GM13977 (cell line): ENCODE results near the gene FOXD4L1.
"Not testable (repeated sequence)": the region's sequence is repeated elsewhere in the genome, so short reads cannot be mapped to it uniquely, and the experiment has no call there.

Experiments
- DNase-seq: peaks from one replicate; pipeline ENCODE4 v3.0.0; 2012; ENCODE audit warnings: low spot score
- in situ Hi-C: fragments of 300-500 bp; cut with MboI; formaldehyde crosslinking; loops from one replicate; pipeline ENCODE4 v1.12.0; 2022; ENCODE audit warnings: low sequenced_read_pairs, low pct_unique_long_range_greater_than_20kb, mixed read lengths, inconsistent platforms; ENCODE audit not compliant: unreplicated experiment

Gene FOXD4L1

DNA sequence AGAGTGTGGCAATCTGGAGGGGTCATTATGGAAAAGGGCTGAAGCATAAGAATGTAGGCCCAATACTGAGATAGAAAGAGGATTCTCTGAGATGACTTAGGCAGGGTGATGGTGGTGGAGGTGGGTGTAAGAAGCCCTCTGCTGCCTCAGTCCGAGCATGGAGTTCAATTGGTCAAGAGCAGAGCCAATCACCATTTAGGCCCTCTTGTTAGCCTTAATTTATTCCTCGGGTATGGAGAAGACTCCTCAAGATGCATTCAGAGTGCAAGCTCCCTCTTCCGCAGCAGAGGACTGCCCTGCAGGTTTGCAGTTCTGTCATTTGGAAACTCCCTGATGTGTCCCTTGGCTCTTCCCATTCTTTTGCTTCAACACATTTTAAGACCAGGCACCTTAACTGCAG lies 17.5 kb downstream of the FOXD4L1 start:
- DNase-seq, in situ Hi-C loops: not testable (repeated sequence)

DNA sequence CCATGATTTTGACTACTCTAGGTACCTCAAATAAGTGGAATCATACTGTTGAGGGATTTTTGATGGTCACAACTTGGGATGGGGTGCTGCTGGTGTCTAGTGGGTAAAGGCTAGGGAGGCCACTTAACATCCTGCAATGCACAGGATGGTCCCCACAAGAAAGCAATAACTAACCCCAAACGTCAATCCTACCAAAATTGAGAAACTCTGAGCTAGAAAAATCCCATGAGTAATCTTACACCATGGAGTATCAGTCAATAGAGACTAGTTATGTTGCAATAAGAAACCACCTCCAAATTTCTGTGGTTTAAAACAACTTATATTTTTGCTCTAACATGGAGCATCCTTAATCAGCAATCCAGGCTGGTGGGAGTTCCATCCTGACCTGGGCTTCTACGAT lies 18.6 kb downstream of the FOXD4L1 start:
- in situ Hi-C loops, DNase-seq: not testable (repeated sequence)

DNA sequence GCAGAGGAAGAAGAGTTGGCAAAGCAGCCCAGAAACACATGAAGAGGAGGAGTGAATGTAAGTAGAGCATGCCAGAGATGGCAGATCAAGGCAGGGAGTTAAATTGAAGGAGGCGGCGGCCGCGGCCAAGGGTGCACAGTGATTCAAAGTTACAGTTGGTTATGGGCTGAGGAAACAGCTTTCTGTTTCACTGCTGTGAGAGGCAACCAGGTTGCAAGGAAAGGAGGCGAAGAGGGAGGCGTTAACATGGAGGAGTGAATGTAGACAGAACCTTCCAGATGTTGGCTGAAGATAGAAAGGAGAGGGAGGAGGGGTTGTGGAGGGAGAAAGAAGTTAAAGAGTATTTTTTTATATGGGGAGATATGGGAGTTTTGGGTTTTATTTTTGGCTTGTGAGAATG lies 22.4 kb downstream of the FOXD4L1 start:
- DNase-seq, in situ Hi-C loops: not testable (repeated sequence)

DNA sequence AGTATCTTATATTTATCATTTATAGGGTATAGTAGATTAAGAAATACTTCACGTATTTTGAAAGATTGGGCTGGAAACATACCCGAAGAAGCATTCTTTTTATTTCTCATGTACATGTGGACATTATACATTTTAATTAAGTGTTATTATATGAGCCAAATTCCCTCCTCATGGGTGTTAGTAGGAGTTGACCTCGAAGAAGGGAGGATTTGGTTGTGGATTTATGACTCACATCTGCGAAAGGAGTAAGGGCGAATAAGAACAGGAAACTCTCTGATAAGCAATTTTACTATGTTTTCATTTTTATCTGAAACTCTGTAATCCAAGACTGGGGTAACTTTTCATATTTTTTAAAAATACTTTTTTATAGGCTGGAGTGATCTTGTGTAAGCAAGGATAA lies 23.0 kb downstream of the FOXD4L1 start:
- DNase-seq, in situ Hi-C loops: not testable (repeated sequence)

DNA sequence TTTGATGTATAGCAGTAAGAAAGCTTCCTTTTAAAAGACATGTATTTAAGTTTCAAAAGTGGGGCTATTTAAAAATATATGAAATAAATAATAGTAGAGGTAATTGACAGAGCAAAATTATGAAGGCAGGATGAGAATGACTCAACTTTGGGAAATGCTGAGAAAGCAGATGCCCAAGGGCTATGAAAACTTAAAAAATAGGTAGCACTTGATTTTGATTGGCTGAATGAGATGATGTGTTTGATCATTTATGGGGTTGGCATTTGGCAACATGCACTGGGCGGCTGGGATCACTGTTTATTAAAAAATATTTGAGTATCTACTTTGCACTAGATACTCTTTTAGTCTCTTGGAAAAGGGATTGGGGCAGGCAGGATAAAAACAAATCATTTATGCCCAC lies 26.5 kb downstream of the FOXD4L1 start:
- in situ Hi-C loops, DNase-seq: not testable (repeated sequence)

DNA sequence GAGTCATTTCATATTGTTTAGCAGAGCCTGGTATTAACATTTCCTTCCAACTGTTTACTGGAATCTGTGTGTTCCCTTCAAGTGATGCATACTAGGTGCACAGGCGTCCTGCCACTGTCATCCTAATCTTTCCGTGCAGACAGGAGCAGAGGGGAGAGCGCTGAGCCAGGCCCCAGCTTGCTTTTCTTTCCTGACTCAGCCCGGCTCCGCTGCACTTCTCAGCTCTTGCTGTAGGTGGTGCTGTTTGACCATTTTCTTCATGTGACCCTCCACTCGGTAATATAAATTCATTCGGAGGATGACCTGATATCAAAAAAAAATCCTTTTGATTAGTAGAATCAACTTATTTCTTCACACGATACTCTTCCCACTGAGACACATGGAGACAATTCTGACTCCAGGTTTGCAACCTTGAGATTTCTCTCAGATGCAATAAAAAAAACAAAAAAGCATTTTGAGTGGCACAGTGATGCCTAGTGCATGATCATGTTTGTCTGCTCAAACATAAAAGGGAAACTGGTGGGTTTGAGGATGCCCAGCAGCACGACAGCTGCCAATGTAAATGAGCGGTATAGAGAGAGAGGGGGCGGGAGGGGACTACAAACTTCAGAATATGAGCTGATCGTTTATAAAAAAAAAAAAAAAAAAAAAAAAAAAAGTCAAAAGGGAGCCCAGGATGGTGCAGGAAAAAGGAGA lies 29.0 kb downstream of the FOXD4L1 start:
- DNase-seq, in situ Hi-C loops: not testable (repeated sequence)

DNA sequence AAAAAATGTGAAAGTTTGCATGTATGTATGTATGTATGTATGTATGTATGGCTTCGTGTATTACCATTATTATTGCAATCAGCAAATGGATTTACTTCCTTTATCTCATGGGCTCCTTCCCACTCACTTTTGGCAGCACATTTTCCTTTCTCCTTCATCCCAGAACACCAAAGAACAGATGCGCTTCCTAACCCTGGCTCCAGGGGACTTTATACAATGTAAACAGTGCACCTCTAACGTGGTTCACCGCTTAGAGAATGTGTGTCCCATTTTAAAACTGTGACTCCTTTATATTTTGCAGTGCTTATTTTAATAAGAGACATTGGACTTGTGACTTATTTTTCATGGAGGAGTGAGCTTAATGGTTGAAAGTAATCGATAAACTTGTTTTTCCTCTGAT lies 29.7 kb downstream of the FOXD4L1 start:
- in situ Hi-C loops, DNase-seq: not testable (repeated sequence)

DNA sequence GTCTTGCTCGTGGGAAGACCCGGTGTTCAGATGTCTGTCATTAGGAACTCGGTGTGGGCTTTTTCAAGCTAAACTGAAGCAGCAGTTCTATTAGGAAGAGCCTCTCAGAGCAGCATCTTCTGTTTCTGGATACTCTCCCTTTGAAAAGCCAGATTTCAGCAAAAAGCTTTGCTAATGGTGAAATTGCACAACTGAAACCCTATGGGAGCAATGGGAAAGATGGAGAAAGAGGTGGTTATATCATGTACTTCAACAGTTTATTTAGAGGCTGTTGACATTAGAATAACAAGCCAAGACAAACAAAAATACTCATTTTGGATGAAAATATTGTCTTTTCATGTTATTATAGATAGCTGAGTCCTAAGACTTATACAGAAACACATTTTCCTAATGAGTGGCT lies 30.4 kb downstream of the FOXD4L1 start:
- in situ Hi-C loops, result not testable (repeated sequence)

DNA sequence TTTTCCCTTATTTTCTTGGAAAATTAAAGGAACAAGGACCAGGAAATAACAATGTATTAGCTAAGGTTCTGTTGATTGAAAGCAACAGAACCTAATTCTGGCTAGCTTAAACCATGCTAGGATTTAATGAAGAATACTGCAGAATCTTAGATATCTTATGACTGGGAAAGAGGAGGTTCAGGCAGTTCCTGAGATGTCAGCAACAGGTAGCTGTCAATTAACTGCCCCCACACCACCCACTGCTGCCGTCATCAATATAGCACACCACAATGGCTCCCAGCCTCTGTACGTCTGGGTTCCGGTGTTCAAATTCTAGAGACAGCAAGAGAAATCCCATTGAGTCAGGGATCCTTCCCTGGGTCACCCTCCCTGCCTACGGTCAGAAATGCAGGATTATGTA lies 34.5 kb downstream of the FOXD4L1 start:
- in situ Hi-C loops, result not testable (repeated sequence)

More for the DNA sequence above, 30.4 kb downstream of the FOXD4L1 start:
- DNase-seq, result not testable (repeated sequence)

DNA sequence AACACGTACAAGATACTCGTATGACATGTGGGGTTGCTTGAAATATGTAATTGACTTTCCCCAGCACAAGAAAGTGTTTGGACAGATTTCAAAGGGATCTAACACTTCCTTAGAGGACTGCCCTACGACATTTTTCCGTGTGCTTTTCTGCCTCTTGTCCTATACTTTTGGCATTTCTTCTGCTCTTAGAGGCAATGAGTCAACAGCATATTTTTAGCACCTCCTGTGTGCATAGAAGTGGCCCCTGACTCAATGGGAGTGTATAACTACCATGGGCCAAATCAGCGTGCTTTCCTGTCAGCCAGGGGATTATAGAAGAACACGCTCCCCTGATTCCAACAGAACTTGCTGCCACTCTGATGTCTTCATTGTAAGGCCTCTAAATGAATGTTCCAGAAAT lies 38.1 kb downstream of the FOXD4L1 start:
- in situ Hi-C loops, DNase-seq: not testable (repeated sequence)

More for the DNA sequence above, 34.5 kb downstream of the FOXD4L1 start:
- not testable (repeated sequence) for DNase-seq

DNA sequence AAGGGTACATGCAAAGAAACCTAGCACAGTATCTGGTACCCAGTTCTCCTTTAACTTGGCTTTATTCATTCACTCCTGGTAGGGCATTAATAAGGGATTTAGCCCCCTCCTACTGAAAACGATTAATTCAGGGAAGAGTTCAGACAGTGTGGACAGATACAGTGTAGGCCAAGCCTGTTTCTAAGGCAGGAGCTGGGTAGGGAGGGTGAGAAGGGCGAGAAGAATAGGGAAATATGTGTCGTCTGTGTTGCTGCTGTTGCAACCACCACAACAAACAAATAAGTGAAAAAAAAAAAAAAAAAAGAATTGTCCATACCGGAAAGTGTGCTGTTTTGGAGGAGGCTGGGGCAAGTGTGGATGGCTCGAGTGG lies 42.4 kb downstream of the FOXD4L1 start:
- DNase-seq, in situ Hi-C loops: not testable (repeated sequence)

DNA sequence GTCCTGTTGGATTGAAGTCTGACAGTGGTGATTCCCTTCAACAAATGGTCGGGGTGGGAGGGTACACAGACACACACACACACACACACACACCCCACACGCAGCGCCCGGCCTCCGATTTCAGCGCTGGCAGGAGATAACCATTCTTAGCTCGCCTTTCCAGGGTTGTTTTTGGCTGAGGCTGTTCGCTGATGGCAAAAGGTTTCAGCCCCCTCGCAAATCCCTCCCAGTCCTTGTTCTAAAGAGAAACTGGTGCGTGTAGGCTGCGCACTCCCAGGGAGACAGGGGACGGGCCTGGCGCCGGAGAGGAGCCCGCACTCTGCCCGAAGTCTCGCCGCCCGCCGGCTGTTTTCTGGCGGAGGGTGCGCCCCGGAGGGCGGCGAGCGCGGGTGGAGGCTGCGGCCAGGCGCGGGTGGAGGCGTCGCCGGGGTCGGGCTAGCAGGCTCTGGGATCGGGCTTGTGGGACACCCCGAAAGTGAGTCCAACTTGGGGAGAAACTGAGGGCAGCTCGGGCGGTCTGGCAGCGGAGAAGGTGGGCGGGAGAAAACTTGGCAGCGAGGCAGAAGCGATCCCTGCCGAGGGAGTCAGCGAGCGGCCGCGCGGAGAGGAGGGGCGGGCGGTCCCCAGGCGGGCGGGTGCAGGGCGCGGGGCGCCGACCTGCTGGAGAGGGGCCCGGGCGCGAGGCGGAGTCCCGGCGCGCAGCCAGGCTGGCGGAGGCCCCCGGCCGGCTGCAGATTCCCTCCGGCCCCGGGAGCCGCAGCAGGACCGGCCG lies 42.9 kb downstream of the FOXD4L1 start:
- peak; percentile 7 for DNase-seq
- in situ Hi-C loops, result not testable (repeated sequence)

DNA sequence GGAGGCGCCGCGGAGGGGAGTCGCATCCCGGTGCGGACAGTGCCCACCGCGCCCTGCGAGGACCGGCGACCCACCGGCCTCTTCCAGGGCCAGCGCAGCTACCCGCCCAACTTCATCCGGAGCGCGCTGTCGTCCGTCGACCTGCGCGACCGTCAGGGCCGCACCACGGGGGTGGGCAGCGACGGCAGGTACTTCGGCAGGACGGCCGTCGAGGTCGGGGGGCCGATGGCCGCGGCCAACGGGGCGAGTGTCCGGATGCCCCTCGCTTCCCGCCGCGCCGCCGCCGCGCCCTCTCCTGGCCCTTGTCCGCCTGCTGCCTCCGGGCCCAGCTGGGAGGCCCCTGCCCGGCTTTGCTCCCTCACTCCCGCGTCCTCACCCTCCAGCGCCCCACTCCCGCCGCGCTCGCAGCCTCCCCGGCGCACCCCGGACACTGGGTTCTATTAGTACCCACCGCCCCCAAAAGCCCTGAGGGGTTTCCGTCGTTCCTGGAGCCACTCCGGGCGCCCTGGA lies 43.6 kb downstream of the FOXD4L1 start:
- in situ Hi-C loops, result not testable (repeated sequence)
- peak; percentile 7 for DNase-seq

DNA sequence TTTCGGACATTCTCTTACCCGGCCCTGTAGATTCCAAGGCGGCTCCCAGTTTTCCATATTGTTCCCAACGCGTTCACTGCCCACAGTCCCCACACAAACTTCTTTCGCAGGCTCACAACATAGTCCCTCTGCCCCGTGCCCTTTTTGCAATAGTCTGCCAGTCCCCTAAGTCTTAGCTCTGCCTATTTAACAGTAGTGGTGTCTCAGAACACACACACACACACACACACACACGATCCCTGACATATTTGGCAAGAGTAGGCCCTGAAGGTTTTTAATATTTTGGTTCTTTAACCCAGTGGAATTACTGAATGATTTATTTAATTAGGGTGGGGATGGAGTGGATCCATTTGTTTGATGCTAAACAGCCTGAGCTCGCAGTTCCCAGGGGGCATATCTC lies 44.1 kb downstream of the FOXD4L1 start:
- DNase-seq, in situ Hi-C loops: not testable (repeated sequence)
